Stimulated activated CD8-positive, alpha-beta memory T cell treated with anti-CD3 and anti-CD28 coated beads, Interleukin-7, amount 100 ng/mL, for 4 hours (primary cell): Measurements from ENCODE around the gene STK32B.
"Not testable (repeated sequence)": the region's sequence is repeated elsewhere in the genome, so short reads cannot be mapped to it uniquely, and the experiment has no call there.

Experiments
- DNase-seq, 2 donors: peaks; one replicate each; pipeline ENCODE4 v3.0.0-alpha.2; 2020; ENCODE audit warnings: low read depth in 2 of 2

Gene STK32B

GRCh38 chr4:5260121-5260520, 208.8 kb downstream of the STK32B start:
- no peak for DNase-seq

DNA sequence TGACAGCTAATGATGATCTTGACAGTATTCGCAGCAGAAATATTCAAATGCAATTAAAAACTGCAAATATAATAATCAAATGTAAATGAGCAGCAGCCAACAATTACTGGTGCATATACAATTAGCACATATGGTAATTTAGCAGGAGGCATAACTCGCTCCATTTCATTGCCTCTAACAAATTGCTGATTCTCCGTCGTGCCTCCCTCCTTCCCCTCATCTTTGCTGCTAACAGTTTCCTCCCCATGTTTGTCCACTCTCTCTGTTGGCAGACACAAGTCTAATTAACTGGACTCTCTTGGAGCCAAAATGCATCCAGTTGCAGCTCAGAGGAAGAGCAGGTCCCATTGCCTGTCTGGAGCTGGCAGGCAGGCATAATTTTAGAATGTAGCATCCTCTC, 210.6 kb downstream of the STK32B start:
- DNase-seq, result no peak

GRCh38 chr4:5266991-5267390, 215.7 kb downstream of the STK32B start:
- no peak for DNase-seq

GRCh38 chr4:5267408-5267807, 216.1 kb downstream of the STK32B start:
- DNase-seq, result no peak

- no peak for DNase-seq
These were observed 225.3 kb downstream of the STK32B start for GRCh38 chr4:5276475-5277075.

DNA sequence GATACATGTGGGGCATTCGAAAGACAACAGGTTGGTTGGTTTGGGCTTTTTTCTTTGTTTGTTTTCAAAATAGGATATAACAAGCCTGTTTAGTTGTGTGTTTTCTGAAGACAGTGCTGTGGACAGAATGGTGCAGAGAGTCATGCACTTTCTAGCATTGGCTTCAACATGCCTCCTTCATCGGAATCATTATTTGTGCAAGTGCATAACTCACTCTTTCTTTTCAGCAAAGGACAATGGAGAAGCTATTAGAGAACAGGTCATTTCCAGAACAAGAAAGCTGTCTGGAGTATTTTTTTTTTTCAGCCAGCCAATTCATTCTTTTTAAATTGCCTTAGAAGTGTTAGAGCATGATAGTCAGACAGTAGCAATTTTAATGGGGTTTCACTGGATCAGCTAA, 225.8 kb downstream of the STK32B start:
- no peak for DNase-seq

- no peak for DNase-seq
These were observed 226.9 kb downstream of the STK32B start for GRCh38 chr4:5278213-5278612.

- DNase-seq, result not testable (repeated sequence)
These were observed 228.8 kb downstream of the STK32B start for GRCh38 chr4:5280069-5280468.

DNA sequence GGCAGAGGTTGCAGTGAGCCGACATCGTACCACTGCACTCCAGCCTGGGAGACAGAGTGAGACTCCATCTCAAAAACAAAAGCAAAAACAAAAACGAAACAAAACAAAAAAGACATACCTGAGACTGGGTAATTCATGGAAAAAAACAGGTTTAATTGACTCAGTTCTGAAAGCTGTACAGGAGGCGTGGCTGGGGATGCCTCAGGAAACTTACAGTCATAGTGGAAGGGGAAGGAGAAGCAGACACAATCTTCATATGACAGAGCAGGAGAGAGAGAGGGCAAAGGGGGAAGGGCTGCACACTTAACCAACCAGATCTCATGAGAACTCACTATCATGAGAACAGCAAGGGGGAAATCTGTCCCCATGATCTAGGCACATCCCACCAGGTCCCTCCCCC, 229.5 kb downstream of the STK32B start:
- DNase-seq, result no peak

- DNase-seq, result no peak
These were observed 232.6 kb downstream of the STK32B start for GRCh38 chr4:5283837-5284236.

DNA sequence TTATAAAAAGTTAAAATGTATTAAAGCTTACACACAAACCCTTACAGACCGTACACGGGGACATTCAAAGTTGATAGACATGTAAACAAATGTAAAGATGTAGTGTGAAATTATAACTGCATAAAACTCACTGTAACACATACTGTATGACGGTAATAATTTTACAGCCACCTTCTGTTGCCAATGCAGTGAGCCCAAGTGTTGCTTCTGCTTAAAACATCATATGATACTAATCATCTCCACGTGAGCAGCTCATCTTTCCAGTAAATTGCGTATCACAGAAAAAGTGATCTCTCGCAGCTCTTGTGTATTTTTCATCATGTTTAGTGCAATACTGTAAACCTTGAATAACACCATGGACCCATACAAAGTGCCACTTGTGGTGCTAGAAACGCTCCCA, 233.2 kb downstream of the STK32B start:
- no peak for DNase-seq

DNA sequence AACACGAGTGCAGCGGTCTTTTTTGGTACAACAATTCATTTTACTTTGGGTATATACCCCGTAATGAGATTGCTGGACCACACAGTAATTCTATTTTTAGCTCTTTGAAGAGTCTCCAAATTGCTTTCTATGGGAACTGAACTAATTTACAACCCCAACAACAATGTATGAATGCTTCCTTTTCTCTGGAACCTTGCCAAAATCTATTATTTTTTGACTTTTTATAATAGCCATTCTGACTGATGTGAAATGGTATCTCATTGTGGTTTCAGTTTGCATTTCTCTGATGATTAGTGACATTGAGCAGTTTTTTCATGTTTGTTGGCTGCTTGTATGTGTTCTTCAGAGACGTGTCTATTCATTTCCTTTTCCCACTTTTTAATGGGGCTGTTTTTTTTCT, 240.8 kb downstream of the STK32B start:
- DNase-seq, result no peak

DNA sequence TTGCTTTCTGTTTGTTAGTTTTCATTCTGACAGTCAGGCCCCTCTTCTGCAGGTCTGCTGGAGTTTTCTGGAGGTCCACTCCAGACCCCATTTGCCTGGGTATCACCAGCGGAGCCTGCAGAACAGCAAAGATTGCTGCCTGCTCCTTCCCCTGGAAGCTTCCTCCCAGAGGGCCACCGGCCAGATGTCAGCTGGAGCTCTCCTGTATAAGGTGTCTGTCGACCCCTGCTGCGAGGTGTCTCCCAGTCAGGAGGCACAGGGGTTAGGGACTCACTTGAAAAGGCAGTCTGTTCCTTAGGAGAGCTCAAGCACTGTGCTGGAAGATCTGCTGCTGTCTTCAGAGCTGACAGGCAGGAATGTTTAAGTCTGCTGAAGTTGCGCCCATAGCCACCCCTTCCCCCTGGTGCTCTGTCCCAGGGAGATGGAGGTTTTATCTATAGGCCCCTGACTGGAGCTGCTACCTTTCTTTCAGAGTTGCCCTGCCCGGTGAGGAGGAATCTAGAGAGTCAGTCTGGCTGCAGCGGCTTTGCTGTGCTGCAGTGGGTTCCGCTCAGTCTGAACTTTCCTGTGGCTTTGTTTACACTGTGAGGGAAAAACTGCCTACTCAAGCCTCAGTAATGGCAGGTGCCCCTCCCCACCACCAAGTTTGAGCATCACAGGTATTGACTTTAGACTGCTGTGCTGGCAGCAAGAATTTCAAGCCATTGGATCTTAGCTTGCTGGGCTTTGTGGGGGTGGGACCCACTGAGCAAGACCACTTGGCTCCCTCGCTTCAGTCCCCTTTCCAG, 246.9 kb downstream of the STK32B start:
- not testable (repeated sequence) for DNase-seq

- no peak for DNase-seq
These were observed 249.0 kb downstream of the STK32B start for GRCh38 chr4:5300283-5300682.

- DNase-seq, result no peak
These were observed 256.6 kb downstream of the STK32B start for GRCh38 chr4:5307928-5308327.

GRCh38 chr4:5322321-5322720, 271.0 kb downstream of the STK32B start:
- no peak for DNase-seq

GRCh38 chr4:5330339-5330989, 279.2 kb downstream of the STK32B start:
- no peak for DNase-seq

- no peak for DNase-seq
These were observed 286.5 kb downstream of the STK32B start for GRCh38 chr4:5337731-5338130.

- no peak for DNase-seq
These were observed 287.3 kb downstream of the STK32B start for GRCh38 chr4:5338531-5338930.

DNA sequence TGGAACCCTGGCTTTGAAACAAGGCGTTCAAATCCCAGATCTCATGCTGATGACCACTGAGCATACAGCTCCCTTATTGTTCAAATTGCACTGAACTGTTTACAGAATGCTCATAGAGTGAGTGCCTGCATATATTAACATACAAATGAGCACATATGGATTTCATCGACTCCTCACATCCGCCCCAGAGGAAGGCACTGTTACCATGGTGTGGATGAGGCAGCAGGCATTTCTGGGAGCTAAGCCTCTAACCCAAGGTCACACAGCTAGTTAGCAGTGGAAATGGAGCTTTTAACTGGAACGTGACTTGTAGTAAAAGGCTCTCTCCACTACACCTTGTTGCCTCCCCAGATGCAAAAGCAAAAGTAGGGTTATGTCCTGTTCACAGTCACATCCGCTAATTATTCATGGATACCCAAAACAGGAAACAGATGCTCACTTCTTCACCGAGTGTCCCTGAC, 289.7 kb downstream of the STK32B start:
- DNase-seq, result no peak

- no peak for DNase-seq
These were observed 290.2 kb downstream of the STK32B start for GRCh38 chr4:5341526-5341925.

GRCh38 chr4:5355846-5356245, 304.6 kb downstream of the STK32B start:
- DNase-seq, result no peak

GRCh38 chr4:5357870-5358269, 306.6 kb downstream of the STK32B start:
- no peak for DNase-seq
